LNCAP (cell line): Measurements from ENCODE around the gene LAMB3.

ENCODE experiments used
- CTCF ChIP-seq: fragments of 450-650 bp; IDR thresholded peaks from 2 replicates; pipeline ENCODE4 v1.5.1; 2017; ENCODE audit warnings: mild to moderate bottlenecking

The LAMB3 gene

DNA sequence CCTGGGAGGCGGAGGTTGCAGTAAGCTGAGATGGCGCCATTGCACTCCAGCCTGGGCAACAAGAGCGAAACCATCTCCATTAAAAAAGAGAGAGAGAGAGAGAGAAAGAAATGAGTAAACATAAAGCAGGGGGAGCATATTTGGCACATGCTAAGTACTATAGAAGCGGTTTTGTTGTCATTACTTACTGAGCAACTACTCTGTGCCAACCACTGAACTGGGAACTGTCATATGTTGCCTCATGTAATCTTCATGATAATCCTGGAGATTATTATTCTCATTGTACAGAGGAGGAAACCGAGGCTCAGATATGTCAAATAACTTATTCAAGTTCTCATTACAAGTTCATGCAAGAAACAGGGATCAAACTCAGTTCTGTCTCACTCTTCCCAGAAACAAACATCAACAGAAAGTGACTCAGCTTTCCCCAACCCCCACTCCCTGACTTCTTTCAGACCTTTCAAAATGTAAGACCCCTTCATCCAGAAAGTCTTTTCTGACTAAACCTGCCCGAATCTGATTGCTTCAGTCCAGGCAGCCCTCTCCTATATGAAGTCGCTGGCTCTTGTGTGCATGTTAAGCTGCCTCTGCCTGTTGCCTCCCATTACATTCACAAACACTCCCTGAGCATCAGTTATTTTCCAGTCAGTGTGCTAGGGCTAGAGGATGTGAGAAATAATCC, 23.5 kb downstream of the LAMB3 start:
- TF ChIP-seq CTCF = no peak

GRCh38 chr1:209627732-209628196, 24.5 kb downstream of the LAMB3 start:
- TF ChIP-seq CTCF = peak; percentile 100

- no peak for TF ChIP-seq CTCF
Measured at GRCh38 chr1:209627027-209627731, 25.0 kb downstream of the LAMB3 start.

DNA sequence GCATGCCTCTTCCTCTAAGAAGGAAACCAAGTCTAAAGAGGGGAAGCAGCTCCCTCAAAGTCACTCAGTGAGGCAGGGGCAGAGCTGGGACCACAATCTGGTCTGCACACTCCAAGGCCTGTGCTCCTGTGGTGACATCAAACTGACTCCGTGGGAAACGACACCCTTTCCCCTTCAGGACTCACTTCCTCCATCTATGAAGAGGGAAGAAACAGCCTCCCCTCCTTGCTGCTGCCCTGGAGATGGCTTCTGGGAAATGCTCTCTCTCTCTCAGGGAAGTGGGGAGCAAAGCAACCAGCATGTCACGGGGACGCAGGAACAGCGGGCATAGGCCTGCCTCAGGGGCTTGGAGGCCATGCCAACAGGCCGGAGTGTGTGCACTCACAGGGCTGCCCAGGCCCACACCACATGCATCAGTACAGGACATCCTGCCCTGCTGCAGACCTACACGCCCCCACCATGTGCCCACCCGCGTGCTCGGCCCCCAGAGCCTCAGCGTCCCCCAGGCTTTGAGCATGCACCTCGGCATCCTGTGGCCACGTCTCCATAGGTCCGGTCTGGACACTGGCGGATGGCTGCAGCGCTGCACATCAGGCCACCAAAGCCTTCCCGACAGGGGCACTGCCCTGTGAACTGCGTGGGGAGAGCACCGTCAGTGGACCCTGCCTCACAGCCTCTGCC, 25.7 kb downstream of the LAMB3 start:
- no peak for TF ChIP-seq CTCF

DNA sequence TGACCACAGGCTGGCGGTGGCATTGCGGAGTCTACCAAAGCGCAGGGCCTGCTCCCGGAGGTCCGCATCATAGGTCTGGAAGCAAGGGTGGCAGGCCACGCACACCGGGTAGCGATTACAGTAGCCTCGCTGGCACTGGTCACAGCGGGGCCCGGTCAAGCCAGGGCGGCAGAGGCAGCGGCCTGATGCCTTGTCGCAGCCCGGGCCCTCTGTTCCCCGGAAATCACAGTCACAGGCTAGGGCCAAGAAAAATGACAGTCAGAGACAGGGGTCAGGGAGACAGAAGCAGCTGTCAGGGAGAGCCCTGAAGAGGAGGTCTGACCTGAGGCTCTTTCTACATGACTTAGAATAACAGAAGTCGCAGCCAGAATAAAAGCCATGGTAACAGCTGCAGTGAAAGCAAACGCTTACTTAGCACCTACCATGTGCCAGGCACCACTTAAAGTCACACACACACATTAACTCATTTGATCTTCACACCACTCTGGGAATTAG, 26.4 kb downstream of the LAMB3 start:
- no peak for TF ChIP-seq CTCF

- TF ChIP-seq CTCF = no peak
Measured at GRCh38 chr1:209624558-209625549, 27.4 kb downstream of the LAMB3 start.
